ENCODE results near the gene MRM2. TPM values are rescaled to one million over a fixed set of nuclear protein-coding genes. Genes with fewer than 3 reads are reported as not detected.

MRM2 gene
- total RNA-seq, 1 experiment from 2014 or later = 49.9 TPM

GRCh38 chr7:2192831-2193534 is 49.0 kb downstream of the MRM2 start:
- Histone ChIP-seq H3K36me3 (ENCODE audit: control insufficient read depth, insufficient read depth, low read length) (no peaks in the 10 kb centered on the region), H3K27ac (ENCODE audit: low read length) (no peak overlapping the region), H3K27me3 (ENCODE audit: control insufficient read depth, insufficient read depth, low read length) (no peaks in the 10 kb centered on the region), H3K4me3 (ENCODE audit: low read depth in 2 of 2, low read length in 2 of 2) (no peak overlapping the region), H3K4me1 (ENCODE audit: control insufficient read depth, insufficient read depth, low read length) (no peaks in the 10 kb centered on the region), H3K9me3 (ENCODE audit: control insufficient read depth, insufficient read depth, low read depth, low read length) (no peaks in the 10 kb centered on the region)
- ChIA-PET CTCF (no interaction called here), POLR2A (no interaction called here)
- DNase-seq (ENCODE audit: low read depth, low spot score) (no peak), ATAC-seq (no peak)
- TF ChIP-seq SIN3A (IDR thresholded peaks at IDR 0.05; ENCODE audit: borderline replicate concordance, insufficient read depth, low read depth, low read length) = no peak
- TF ChIP-seq CTCF (IDR thresholded peaks at IDR 0.05) = no peak
- TF ChIP-seq POLR2AphosphoS5 (IDR thresholded peaks at IDR 0.05; ENCODE audit: low read depth, low read length) = no peak
- no peak for TF ChIP-seq REST (IDR thresholded peaks at IDR 0.05; ENCODE audit: insufficient read depth in 1 of 2, low read depth in 2 of 2, low read length in 1 of 2)
- TF ChIP-seq TCF7L2 (IDR thresholded peaks at IDR 0.05; ENCODE audit: low read depth, low read length) = no peak
- in situ Hi-C loops (cut with HindIII; ENCODE audit: low pct_unique_long_range_greater_than_20kb, low sequenced_read_pairs) (loop anchor here (10.0 kb wide), 1 partner anchor 58 kb away; no protein-coding TSS in a partner anchor), intact Hi-C loops (cut with micrococcal nuclease; ENCODE audit: unreplicated experiment) (no loop called here)
- no TSS peak for BruUV-seq (replicated peaks)

- Histone ChIP-seq H3K27me3 (ENCODE audit: control insufficient read depth, insufficient read depth, low read length) (no peaks in the 10 kb centered on the region), H3K4me3 (ENCODE audit: low read depth in 2 of 2, low read length in 2 of 2) (no peak overlapping the region), H3K36me3 (ENCODE audit: control insufficient read depth, insufficient read depth, low read length) (no peaks in the 10 kb centered on the region), H3K27ac (ENCODE audit: low read length) (no peak overlapping the region), H3K9me3 (ENCODE audit: control insufficient read depth, insufficient read depth, low read depth, low read length) (no peaks in the 10 kb centered on the region), H3K4me1 (ENCODE audit: control insufficient read depth, insufficient read depth, low read length) (no peaks in the 10 kb centered on the region)
- no peak for TF ChIP-seq CTCF (IDR thresholded peaks at IDR 0.05)
- no peak for TF ChIP-seq POLR2AphosphoS5 (IDR thresholded peaks at IDR 0.05; ENCODE audit: low read depth, low read length)
- intact Hi-C loops (cut with micrococcal nuclease; ENCODE audit: unreplicated experiment) (no loop called here), in situ Hi-C loops (cut with HindIII; ENCODE audit: low pct_unique_long_range_greater_than_20kb, low sequenced_read_pairs) (loop anchor here (10.0 kb wide), 1 partner anchor 56 kb away; no protein-coding TSS in a partner anchor)
- ATAC-seq = no peak
- no TSS peak for BruUV-seq (replicated peaks)
- CTCF ChIA-PET = no interaction called here
- POLR2A ChIA-PET = no interaction called here
- DNase-seq (ENCODE audit: low read depth, low spot score) = no peak
Measured at GRCh38 chr7:2191016-2191415, 51.0 kb downstream of the MRM2 start.
